Lower leg skin (tissue), 4 donors: ENCODE data around the gene MAD1L1. TPM values are rescaled to one million over a fixed set of nuclear protein-coding genes. Genes with fewer than 3 reads are reported as not detected.

Source experiments
- DNase-seq, 2 donors: peaks; one replicate each; pipeline ENCODE4 v3.0.0-alpha.2; 2019; ENCODE audit warnings: low spot score in 2 of 2
- H3K4me3 ChIP-seq: fragments of 200-600 bp; sonication (generic); 2 replicates; pipeline ENCODE4 v1.5.1; 2017; ENCODE audit warnings: mild to moderate bottlenecking, low read depth; ENCODE audit not compliant: poor library complexity, severe bottlenecking
- CTCF ChIP-seq, 3 donors: fragments of 450-650 bp; IDR thresholded peaks; one replicate each; pipeline ENCODE4 v1.5.1; 2016; ENCODE audit warnings: antibody characterized with exemption in 3 of 3, mild to moderate bottlenecking in 3 of 3, moderate library complexity in 2 of 3
- POLR2A ChIP-seq, 2 donors: fragments of 450-650 bp; IDR thresholded peaks; one replicate each; pipeline ENCODE4 v1.6.1; 2016 to 2017; ENCODE audit warnings: antibody characterized with exemption in 2 of 2, mild to moderate bottlenecking in 1 of 2, moderate library complexity in 1 of 2
- WGBS, 2 donors: methylation state at CpG; one replicate each; pipeline ENCODE4 v1.1.5; 2018; 5-methylcytosine and 5-hydroxymethylcytosine counted together
- intact Hi-C: fragments of 100-400 bp; cut with DNase I; formaldehyde crosslinking; loops from one replicate; pipeline ENCODE4 v1.15.0; 2023; ENCODE audit warnings: low total_unique reads
- total RNA-seq, 4 donors: library from RNA; depleted of rRNA; stranded (reverse); fragments of >200 nt; gene quantifications; one replicate each; pipeline ENCODE4 v1.1.0, GENCODE V29; 2016

The MAD1L1 gene
- total RNA-seq, 4 donors from 2014 or later, result 37.7 to 77.8 (median 59.4) TPM

- 97 to 100% methylated on average over 15 of the region's 15 CpGs for WGBS, 2 donors
- intact Hi-C loops, result no loop called here
- DNase-seq, result no peak
- no peak overlapping the region for H3K4me3 ChIP-seq
- TF ChIP-seq POLR2A (IDR thresholded peaks at IDR 0.05) (no peak), CTCF (IDR thresholded peaks at IDR 0.05) (no peak)
Measured at GRCh38 chr7:2144926-2145325, 87.8 kb downstream of the MAD1L1 start.

GRCh38 chr7:2143981-2144595 is 88.7 kb downstream of the MAD1L1 start:
- intact Hi-C loops, result no loop called here
- WGBS, 2 donors, result 94 to 96% methylated on average over 19 to 25 of the region's 25 CpGs
- no peak for DNase-seq
- TF ChIP-seq POLR2A (IDR thresholded peaks at IDR 0.05), result no peak
- no peak for TF ChIP-seq CTCF (IDR thresholded peaks at IDR 0.05)
- H3K4me3 ChIP-seq, result no peak overlapping the region

- DNase-seq, result no peak
- no peak overlapping the region for H3K4me3 ChIP-seq
- TF ChIP-seq POLR2A (IDR thresholded peaks at IDR 0.05), result no peak
- TF ChIP-seq CTCF (IDR thresholded peaks at IDR 0.05), result no peak
- 85 to 96% methylated on average over 7 of the region's 7 CpGs for WGBS, 2 donors
- intact Hi-C loops, result no loop called here
Measured at GRCh38 chr7:2143450-2143849, 89.3 kb downstream of the MAD1L1 start.

- intact Hi-C loops, result no loop called here
- no peak for DNase-seq
- WGBS, 2 donors, result 91 to 92% methylated on average over 13 to 20 of the region's 20 CpGs
- TF ChIP-seq POLR2A (IDR thresholded peaks at IDR 0.05) (no peak), CTCF (IDR thresholded peaks at IDR 0.05) (no peak)
- H3K4me3 ChIP-seq, result no peak overlapping the region
Measured at GRCh38 chr7:2142386-2142785, 90.4 kb downstream of the MAD1L1 start.

- 90 to 93% methylated on average over 12 to 14 of the region's 14 CpGs for WGBS, 2 donors
- no peak overlapping the region for H3K4me3 ChIP-seq
- no peak for TF ChIP-seq POLR2A (IDR thresholded peaks at IDR 0.05)
- no peak for TF ChIP-seq CTCF (IDR thresholded peaks at IDR 0.05)
- intact Hi-C loops, result no loop called here
- DNase-seq, result no peak
Measured at GRCh38 chr7:2141651-2142050, 91.1 kb downstream of the MAD1L1 start.

- DNase-seq, result no peak
- no peak overlapping the region for H3K4me3 ChIP-seq
- intact Hi-C loops, result no loop called here
- TF ChIP-seq POLR2A (IDR thresholded peaks at IDR 0.05) (no peak), CTCF (IDR thresholded peaks at IDR 0.05) (no peak)
- WGBS, 2 donors, result 77 to 88% methylated on average over 11 to 17 of the region's 17 CpGs
Measured at GRCh38 chr7:2141021-2141410, 91.7 kb downstream of the MAD1L1 start.
